GM19025 (cell line): Measurements from ENCODE around the gene C6.

Experiments used
- ATAC-seq: cut with Tn5 transposase; IDR thresholded peaks from one replicate; pipeline ENCODE4 v1.9.1; 2021; ENCODE audit warnings: mild to moderate bottlenecking, low read depth, moderate library complexity; ENCODE audit not compliant: unreplicated experiment

Gene C6

GRCh38 chr5:41143131-41143901 lies 70.0 kb downstream of the C6 start:
- no peak for ATAC-seq

- no peak for ATAC-seq
These were observed 85.2 kb downstream of the C6 start for GRCh38 chr5:41127967-41128690.

- ATAC-seq: no peak
These were observed 90.9 kb downstream of the C6 start for GRCh38 chr5:41122459-41122858.

GRCh38 chr5:41120600-41120999 lies 92.7 kb downstream of the C6 start:
- ATAC-seq: no peak

- ATAC-seq: no peak
These were observed 95.2 kb downstream of the C6 start for GRCh38 chr5:41118177-41118576.

- no peak for ATAC-seq
These were observed 98.1 kb downstream of the C6 start for GRCh38 chr5:41115281-41115680.

- no peak for ATAC-seq
These were observed 100.6 kb downstream of the C6 start for GRCh38 chr5:41112486-41113455.

- no peak for ATAC-seq
These were observed 104.1 kb downstream of the C6 start for GRCh38 chr5:41109186-41109585.

GRCh38 chr5:41102341-41102740 lies 111.0 kb downstream of the C6 start:
- no peak for ATAC-seq

GRCh38 chr5:41097642-41098041 lies 115.7 kb downstream of the C6 start:
- no peak for ATAC-seq

GRCh38 chr5:41095324-41096101 lies 117.8 kb downstream of the C6 start:
- ATAC-seq: no peak

GRCh38 chr5:41094871-41095270 lies 118.5 kb downstream of the C6 start:
- ATAC-seq: no peak

GRCh38 chr5:41093803-41094202 lies 119.5 kb downstream of the C6 start:
- ATAC-seq: no peak
